ENCODE measurements around the gene UGT2B15. TPM values are rescaled to one million over a fixed set of nuclear protein-coding genes. Genes with fewer than 3 reads are reported as not detected.
"Not testable (repeated sequence)": the region's sequence is repeated elsewhere in the genome, so short reads cannot be mapped to it uniquely, and the experiment has no call there.

The UGT2B15 gene
- total and polyA plus RNA-seq, 2 experiments from 2014 or later: 41.0 to 103 TPM

DNA sequence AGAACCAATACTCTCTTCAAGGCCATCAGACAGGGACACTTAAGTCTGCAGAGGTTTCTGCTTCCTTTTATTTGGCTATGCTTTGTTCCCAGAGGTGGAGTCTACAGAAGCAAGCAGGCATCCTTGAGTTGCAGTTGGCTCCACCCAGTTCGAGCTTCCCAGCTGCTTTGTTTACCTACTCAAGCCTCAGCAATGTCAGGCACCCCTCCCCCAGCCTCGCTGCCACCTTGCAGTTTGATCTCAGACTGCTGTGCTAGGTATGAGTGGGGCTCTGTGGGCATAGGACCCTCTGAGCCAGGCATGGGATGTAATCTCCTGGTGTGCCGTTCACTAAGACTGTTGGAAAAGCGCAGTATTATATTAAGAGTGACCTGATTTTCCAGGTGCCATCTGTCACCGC is 12.6 kb upstream of the UGT2B15 start:
- no peaks in the 10 kb centered on the region for H3K36me3 ChIP-seq (replicated peaks; ENCODE audit: insufficient read depth, low read depth)
- TF ChIP-seq EZH2phosphoT487 (IDR thresholded peaks at IDR 0.05; ENCODE audit: low read depth, severe bottlenecking, unreplicated experiment): no peak
- TF ChIP-seq EZH2 (IDR thresholded peaks at IDR 0.05; ENCODE audit: borderline replicate concordance): no peak
- TF ChIP-seq, protein P1, sequence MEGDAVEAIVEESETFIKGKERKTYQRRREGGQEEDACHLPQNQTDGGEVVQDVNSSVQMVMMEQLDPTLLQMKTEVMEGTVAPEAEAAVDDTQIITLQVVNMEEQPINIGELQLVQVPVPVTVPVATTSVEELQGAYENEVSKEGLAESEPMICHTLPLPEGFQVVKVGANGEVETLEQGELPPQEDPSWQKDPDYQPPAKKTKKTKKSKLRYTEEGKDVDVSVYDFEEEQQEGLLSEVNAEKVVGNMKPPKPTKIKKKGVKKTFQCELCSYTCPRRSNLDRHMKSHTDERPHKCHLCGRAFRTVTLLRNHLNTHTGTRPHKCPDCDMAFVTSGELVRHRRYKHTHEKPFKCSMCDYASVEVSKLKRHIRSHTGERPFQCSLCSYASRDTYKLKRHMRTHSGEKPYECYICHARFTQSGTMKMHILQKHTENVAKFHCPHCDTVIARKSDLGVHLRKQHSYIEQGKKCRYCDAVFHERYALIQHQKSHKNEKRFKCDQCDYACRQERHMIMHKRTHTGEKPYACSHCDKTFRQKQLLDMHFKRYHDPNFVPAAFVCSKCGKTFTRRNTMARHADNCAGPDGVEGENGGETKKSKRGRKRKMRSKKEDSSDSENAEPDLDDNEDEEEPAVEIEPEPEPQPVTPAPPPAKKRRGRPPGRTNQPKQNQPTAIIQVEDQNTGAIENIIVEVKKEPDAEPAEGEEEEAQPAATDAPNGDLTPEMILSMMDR (IDR thresholded peaks at IDR 0.05; ENCODE audit: poor library complexity): no peak
- no peaks in the 10 kb centered on the region for H3K9me3 ChIP-seq (ENCODE audit: low read depth)
- H3K27me3 ChIP-seq: no peaks in the 10 kb centered on the region
- H4K20me1 ChIP-seq (ENCODE audit: insufficient read depth, poor library complexity, severe bottlenecking): no peaks in the 10 kb centered on the region
- H3K4me2 ChIP-seq: no peak overlapping the region
- DNase-seq (ENCODE audit: low spot score): no peak
- no peaks in the 10 kb centered on the region for H3K79me2 ChIP-seq
- no peak overlapping the region for H3K4me3 ChIP-seq
- 87% methylated on average over 5 of the region's 5 CpGs for WGBS (ENCODE audit: low lambda C conversion rate, missing lambda C conversion rate)
- H2AFZ ChIP-seq: no peak overlapping the region
- H3K9me2 ChIP-seq (replicated peaks; ENCODE audit: insufficient read depth): no peaks in the 10 kb centered on the region
- no peaks in the 10 kb centered on the region for H3K4me1 ChIP-seq (ENCODE audit: insufficient read depth)
- no peak overlapping the region for H3K27ac ChIP-seq

- H3K4me2 ChIP-seq; H4K20me1 ChIP-seq (ENCODE audit: insufficient read depth, poor library complexity, severe bottlenecking); DNase-seq (ENCODE audit: low spot score); H3K27ac ChIP-seq; H3K9me3 ChIP-seq (ENCODE audit: low read depth); H3K4me3 ChIP-seq; H3K4me1 ChIP-seq (ENCODE audit: insufficient read depth); H3K9me2 ChIP-seq (replicated peaks; ENCODE audit: insufficient read depth); H3K27me3 ChIP-seq; H3K36me3 ChIP-seq (replicated peaks; ENCODE audit: insufficient read depth, low read depth); H2AFZ ChIP-seq; H3K79me2 ChIP-seq: not testable (repeated sequence)
- 86% methylated on average over 3 of the region's 3 CpGs for WGBS (ENCODE audit: low lambda C conversion rate, missing lambda C conversion rate)
Observed at GRCh38 chr4:68681298-68681697, 10.8 kb upstream of the UGT2B15 start.

DNA sequence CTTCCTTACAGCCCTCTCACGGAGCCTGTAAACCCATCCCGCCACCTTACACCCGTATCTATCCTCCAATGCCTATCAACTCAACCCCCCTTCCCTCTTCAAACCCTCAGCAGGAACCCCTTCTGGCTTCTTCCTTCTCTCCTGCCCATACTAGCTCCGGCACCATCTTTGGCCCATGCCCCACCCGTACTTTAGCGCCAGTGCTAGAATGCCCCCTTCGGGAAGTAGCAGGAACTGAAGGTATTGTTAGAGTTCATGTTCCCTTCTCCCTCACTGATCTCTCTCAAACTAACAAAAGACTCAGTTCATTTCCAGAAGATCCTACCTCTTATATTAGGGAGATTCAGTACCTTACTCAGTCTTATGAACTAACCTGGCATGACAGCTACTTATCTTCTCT is 2.7 kb upstream of the UGT2B15 start:
- TF ChIP-seq, protein P1 (IDR thresholded peaks at IDR 0.05; ENCODE audit: poor library complexity): no peak
- TF ChIP-seq EZH2phosphoT487 (IDR thresholded peaks at IDR 0.05; ENCODE audit: low read depth, severe bottlenecking, unreplicated experiment) (no peak), EZH2 (IDR thresholded peaks at IDR 0.05; ENCODE audit: borderline replicate concordance) (no peak)

GRCh38 chr4:68671217-68671616 is 765 bp upstream of the UGT2B15 start:
- H3K9me2 ChIP-seq (replicated peaks; ENCODE audit: insufficient read depth); DNase-seq (ENCODE audit: low spot score); H3K4me2 ChIP-seq; H3K4me1 ChIP-seq (ENCODE audit: insufficient read depth); H3K27me3 ChIP-seq; H4K20me1 ChIP-seq (ENCODE audit: insufficient read depth, poor library complexity, severe bottlenecking); H3K36me3 ChIP-seq (replicated peaks; ENCODE audit: insufficient read depth, low read depth); H3K79me2 ChIP-seq; H2AFZ ChIP-seq; H3K27ac ChIP-seq; H3K9me3 ChIP-seq (ENCODE audit: low read depth); H3K4me3 ChIP-seq: not testable (repeated sequence)

More for the DNA sequence above, 2.7 kb upstream of the UGT2B15 start:
- Histone ChIP-seq H3K27ac (no peak overlapping the region), H3K9me2 (replicated peaks; ENCODE audit: insufficient read depth) (no peaks in the 10 kb centered on the region), H3K4me2 (no peak overlapping the region), H3K9me3 (ENCODE audit: low read depth) (no peaks in the 10 kb centered on the region), H3K27me3 (no peaks in the 10 kb centered on the region), H3K36me3 (replicated peaks; ENCODE audit: insufficient read depth, low read depth) (no peaks in the 10 kb centered on the region), H3K4me1 (ENCODE audit: insufficient read depth) (no peaks in the 10 kb centered on the region), H2AFZ (no peak overlapping the region), H3K79me2 (no peaks in the 10 kb centered on the region), H4K20me1 (ENCODE audit: insufficient read depth, poor library complexity, severe bottlenecking) (no peaks in the 10 kb centered on the region), H3K4me3 (no peak overlapping the region)
- DNase-seq (ENCODE audit: low spot score): no peak
- WGBS (ENCODE audit: low lambda C conversion rate, missing lambda C conversion rate): 97% methylated on average over 7 of the region's 7 CpGs

DNA sequence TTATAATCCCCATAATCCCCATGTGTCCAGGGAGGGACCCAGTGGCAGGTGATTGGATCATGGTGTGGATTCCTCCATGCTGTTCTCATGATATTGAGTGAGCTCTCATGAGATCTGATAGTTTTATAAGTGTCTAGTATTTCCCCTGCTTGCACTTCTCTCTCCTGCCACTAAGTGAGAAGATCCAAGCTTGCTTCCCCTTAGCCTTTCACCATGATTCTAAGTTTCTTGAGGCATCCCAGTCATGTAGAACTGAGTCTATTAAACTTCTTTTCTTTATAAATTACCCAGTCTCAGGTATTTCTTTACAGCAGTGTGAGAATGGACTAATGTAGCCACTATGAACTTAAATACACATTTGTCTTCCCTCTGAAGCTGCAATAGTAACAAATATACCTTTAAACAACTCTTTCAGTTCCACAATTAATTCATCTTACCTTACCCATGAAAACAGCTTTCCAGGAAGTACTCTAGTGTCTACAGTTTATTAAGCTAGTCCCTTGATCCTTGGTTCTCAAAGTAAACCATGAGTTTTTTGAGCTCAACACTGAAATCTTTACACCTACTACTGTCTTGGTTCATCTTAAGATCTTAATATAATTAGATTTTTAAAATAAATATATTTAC is 1.8 kb downstream of the UGT2B15 start:
- H3K9me3 ChIP-seq (ENCODE audit: low read depth); H3K9me2 ChIP-seq (replicated peaks; ENCODE audit: insufficient read depth); H3K4me1 ChIP-seq (ENCODE audit: insufficient read depth); H2AFZ ChIP-seq; H3K4me2 ChIP-seq; H4K20me1 ChIP-seq (ENCODE audit: insufficient read depth, poor library complexity, severe bottlenecking); H3K27me3 ChIP-seq; H3K36me3 ChIP-seq (replicated peaks; ENCODE audit: insufficient read depth, low read depth); H3K4me3 ChIP-seq; H3K27ac ChIP-seq; DNase-seq (ENCODE audit: low spot score); H3K79me2 ChIP-seq: not testable (repeated sequence)

- not testable (repeated sequence) for H3K4me1 ChIP-seq (ENCODE audit: insufficient read depth); DNase-seq (ENCODE audit: low spot score); H2AFZ ChIP-seq; H3K27me3 ChIP-seq; H4K20me1 ChIP-seq (ENCODE audit: insufficient read depth, poor library complexity, severe bottlenecking); H3K9me3 ChIP-seq (ENCODE audit: low read depth); H3K79me2 ChIP-seq; H3K9me2 ChIP-seq (replicated peaks; ENCODE audit: insufficient read depth); H3K4me2 ChIP-seq; H3K4me3 ChIP-seq; H3K36me3 ChIP-seq (replicated peaks; ENCODE audit: insufficient read depth, low read depth); H3K27ac ChIP-seq
Observed at GRCh38 chr4:68667551-68667950, 2.9 kb downstream of the UGT2B15 start.

GRCh38 chr4:68664721-68665120 is 5.7 kb downstream of the UGT2B15 start:
- 63% methylated on average over 3 of the region's 3 CpGs for WGBS (ENCODE audit: low lambda C conversion rate, missing lambda C conversion rate)
- H3K27me3 ChIP-seq; H4K20me1 ChIP-seq (ENCODE audit: insufficient read depth, poor library complexity, severe bottlenecking); H3K9me3 ChIP-seq (ENCODE audit: low read depth); H3K9me2 ChIP-seq (replicated peaks; ENCODE audit: insufficient read depth); H3K4me2 ChIP-seq; H3K36me3 ChIP-seq (replicated peaks; ENCODE audit: insufficient read depth, low read depth); H3K79me2 ChIP-seq; DNase-seq (ENCODE audit: low spot score); H3K4me1 ChIP-seq (ENCODE audit: insufficient read depth); H3K27ac ChIP-seq; H2AFZ ChIP-seq; H3K4me3 ChIP-seq: not testable (repeated sequence)

Data from hepatocyte (in vitro differentiated cells).